Endothelial cell of umbilical vein (primary cell): Measurements from ENCODE around the gene DYNC2LI1. TPM values are rescaled to one million over a fixed set of nuclear protein-coding genes. Genes with fewer than 3 reads are reported as not detected.

ENCODE experiments used
- BruUV-seq: library from RNA; stranded (reverse); fragments of 400-500 nt; replicated peaks from 2 replicates; lab custom pipeline; 2021; lab: Mats Ljungman, UMichigan
- CTCF ChIA-PET: fragments of 300-600, 350-600 bp; sonication (Branson Sonifier 250); formaldehyde crosslinking; loops from one replicate; lab custom pipeline; 2021; ENCODE audit warnings: antibody characterized with exemption, inconsistent platforms; lab: Charles Lee
- POLR2A ChIA-PET: fragments of 300-600, 350-600 bp; sonication (Branson Sonifier 250); formaldehyde crosslinking; loops from one replicate; lab custom pipeline; 2021; ENCODE audit warnings: antibody characterized with exemption, inconsistent platforms; lab: Charles Lee
- DNase-seq: peaks from one replicate; pipeline ENCODE4 v3.0.0-alpha.2; 2011; ENCODE audit warnings: low read depth, low spot score
- FAIRE-seq: peaks from 2 replicates; lab custom pipeline; 2011; peaks lifted over from hg19 to GRCh38; lab: Jason Lieb, UNC
- H2AFZ ChIP-seq: 2 replicates; pipeline ENCODE4 v1.6.0; 2012; ENCODE audit warnings: low read depth, low read length, control low read depth, inconsistent platforms
- H3K27ac ChIP-seq: 2 replicates; pipeline ENCODE4 v1.5.1; 2011; ENCODE audit warnings: low read depth, mild to moderate bottlenecking, control low read depth, low read length, moderate library complexity; ENCODE audit not compliant: insufficient read depth
- H3K27me3 ChIP-seq, 2 experiments: 2 replicates each; pipeline versions ENCODE4 v1.6.0 to v1.6.1; 2011; ENCODE audit warnings: low read length in 2 of 2, mixed read lengths in 1 of 2; ENCODE audit not compliant: control insufficient read depth in 2 of 2, insufficient read depth in 2 of 2
- H3K36me3 ChIP-seq, 2 experiments: 2 replicates in 1 of 2; 3 replicates in 1 of 2; pipeline ENCODE4 v1.5.1; 2011; ENCODE audit warnings: low read length in 2 of 2, mild to moderate bottlenecking in 1 of 2, moderate library complexity in 1 of 2; ENCODE audit not compliant: control insufficient read depth in 2 of 2, insufficient read depth in 2 of 2; ENCODE audit errors: extremely low read depth in 1 of 2
- H3K4me1 ChIP-seq: 3 replicates; pipeline ENCODE4 v1.5.1; 2011; ENCODE audit warnings: mild to moderate bottlenecking, low read length; ENCODE audit not compliant: control insufficient read depth, insufficient read depth; ENCODE audit errors: extremely low read depth
- H3K4me2 ChIP-seq: 2 replicates; pipeline ENCODE4 v1.6.1; 2011; ENCODE audit warnings: low read length, control low read depth, mixed read lengths; ENCODE audit not compliant: insufficient read depth
- H3K4me3 ChIP-seq, 3 experiments: fragments of 200-600 bp in 1 of 3; sonication (generic), shearing (Covaris generic) in 1 of 3; replicated peaks in 1 of 3; 2 replicates each; pipeline ENCODE4 v1.5.1; 2011 to 2016; ENCODE audit warnings: control low read depth in 3 of 3, low read length in 3 of 3, mild to moderate bottlenecking in 2 of 3, inconsistent platforms in 1 of 3, low read depth in 1 of 3, moderate library complexity in 1 of 3; ENCODE audit not compliant: insufficient read depth in 1 of 3
- H3K79me2 ChIP-seq: 2 replicates; pipeline ENCODE4 v1.6.0; 2012; ENCODE audit warnings: low read length, inconsistent platforms; ENCODE audit not compliant: control insufficient read depth, insufficient read depth
- H3K9ac ChIP-seq: replicated peaks from 2 replicates; pipeline ENCODE3; 2011; ENCODE audit warnings: low read length, control low read depth; ENCODE audit not compliant: insufficient read depth; ENCODE audit errors: extremely low read depth
- H3K9me1 ChIP-seq: replicated peaks from 3 replicates; pipeline ENCODE4 v1.6.0; 2011; ENCODE audit warnings: mild to moderate bottlenecking, low read length; ENCODE audit not compliant: control insufficient read depth, insufficient read depth; ENCODE audit errors: extremely low read depth
- H3K9me3 ChIP-seq: replicated peaks from 2 replicates; pipeline ENCODE4 v1.5.1; 2012; ENCODE audit warnings: low read length, inconsistent platforms; ENCODE audit not compliant: control insufficient read depth, insufficient read depth
- H4K20me1 ChIP-seq: replicated peaks from 2 replicates; pipeline ENCODE3; 2011; ENCODE audit warnings: mild to moderate bottlenecking, low read length; ENCODE audit not compliant: control insufficient read depth, insufficient read depth; ENCODE audit errors: extremely low read depth
- EZH2 ChIP-seq: IDR thresholded peaks from 2 replicates; pipeline ENCODE4 v1.6.1; 2012; ENCODE audit warnings: borderline replicate concordance, low read depth, mild to moderate bottlenecking, moderate library complexity, low read length, inconsistent platforms; ENCODE audit not compliant: severe bottlenecking
- FOS ChIP-seq: IDR thresholded peaks from 2 replicates; pipeline ENCODE4 v1.6.1; 2011; ENCODE audit warnings: mild to moderate bottlenecking, low read length, moderate library complexity, borderline replicate concordance; ENCODE audit not compliant: insufficient read depth
- GATA2 ChIP-seq: IDR thresholded peaks from 2 replicates; pipeline ENCODE4 v1.7.0; 2011; ENCODE audit warnings: low read depth, mild to moderate bottlenecking, moderate library complexity, mixed read lengths, low read length; ENCODE audit not compliant: insufficient read length, insufficient read depth
- JUN ChIP-seq: IDR thresholded peaks from 2 replicates; pipeline ENCODE4 v1.6.1; 2011; ENCODE audit warnings: borderline replicate concordance, low read depth; ENCODE audit not compliant: insufficient read length, insufficient read depth
- MYC ChIP-seq: IDR thresholded peaks from one replicate; pipeline ENCODE4 v1.6.1; 2011; ENCODE audit warnings: mild to moderate bottlenecking, low read depth, low read length
- POLR2A ChIP-seq: IDR thresholded peaks from 2 replicates; pipeline ENCODE4 v1.6.1; 2012; ENCODE audit warnings: low read depth, mild to moderate bottlenecking, control low read depth, low read length
- POLR2AphosphoS5 ChIP-seq: IDR thresholded peaks from 2 replicates; pipeline ENCODE4 v1.6.1; 2012; ENCODE audit warnings: low read depth, mild to moderate bottlenecking, control low read depth, low read length, moderate library complexity; ENCODE audit not compliant: insufficient read depth
- dilution Hi-C: fragments of 300-500 bp; cut with MboI; formaldehyde crosslinking; loops from one replicate; pipeline ENCODE4 v1.15.0; 2019; ENCODE audit warnings: low sequenced_read_pairs; ENCODE audit not compliant: extremely low pct_ligation_motif_present
- intact Hi-C: fragments of 100-400 bp; cut with micrococcal nuclease; formaldehyde crosslinking; loops from one replicate; pipeline ENCODE4 v1.10.0; 2022
- polyA plus RNA-seq, 4 experiments: library from polyadenylated mRNA; depleted of rRNA in 3 of 4; stranded (reverse) in 3 of 4; unstranded in 1 of 4; fragments of >200 nt; gene quantifications; 2 replicates each; pipeline versions ENCODE4 v1.2.1 to v1.2.3, GENCODE V29; 2011 to 2012; ENCODE audit warnings: missing spikeins in 1 of 4
- total RNA-seq: library from RNA; stranded (reverse); gene quantifications from 2 replicates; pipeline ENCODE4 v1.2.3, GENCODE V29; 2021
- TF ChIP-seq, protein P1 (sequence below), 2 donors: IDR thresholded peaks; 1 replicate in 1 of 2; 2 replicates in 1 of 2; pipeline ENCODE4 v1.5.1; 2011; ENCODE audit warnings: low read length in 2 of 2, mild to moderate bottlenecking in 2 of 2, moderate library complexity in 2 of 2, control low read depth in 1 of 2, inconsistent platforms in 1 of 2, low read depth in 1 of 2; ENCODE audit not compliant: insufficient read depth in 1 of 2; ENCODE audit errors: extremely low read depth in 1 of 2
- TF ChIP-seq, protein P2 (sequence below): IDR thresholded peaks from 2 replicates; pipeline ENCODE4 v1.6.1; 2011; ENCODE audit not compliant: insufficient read depth, insufficient read length

The DYNC2LI1 gene
- total and polyA plus RNA-seq, 2 donors (not counting 3 experiments of a cell fraction or from before 2014, with no cell fraction given), result 4.2 to 8.7 TPM

DNA sequence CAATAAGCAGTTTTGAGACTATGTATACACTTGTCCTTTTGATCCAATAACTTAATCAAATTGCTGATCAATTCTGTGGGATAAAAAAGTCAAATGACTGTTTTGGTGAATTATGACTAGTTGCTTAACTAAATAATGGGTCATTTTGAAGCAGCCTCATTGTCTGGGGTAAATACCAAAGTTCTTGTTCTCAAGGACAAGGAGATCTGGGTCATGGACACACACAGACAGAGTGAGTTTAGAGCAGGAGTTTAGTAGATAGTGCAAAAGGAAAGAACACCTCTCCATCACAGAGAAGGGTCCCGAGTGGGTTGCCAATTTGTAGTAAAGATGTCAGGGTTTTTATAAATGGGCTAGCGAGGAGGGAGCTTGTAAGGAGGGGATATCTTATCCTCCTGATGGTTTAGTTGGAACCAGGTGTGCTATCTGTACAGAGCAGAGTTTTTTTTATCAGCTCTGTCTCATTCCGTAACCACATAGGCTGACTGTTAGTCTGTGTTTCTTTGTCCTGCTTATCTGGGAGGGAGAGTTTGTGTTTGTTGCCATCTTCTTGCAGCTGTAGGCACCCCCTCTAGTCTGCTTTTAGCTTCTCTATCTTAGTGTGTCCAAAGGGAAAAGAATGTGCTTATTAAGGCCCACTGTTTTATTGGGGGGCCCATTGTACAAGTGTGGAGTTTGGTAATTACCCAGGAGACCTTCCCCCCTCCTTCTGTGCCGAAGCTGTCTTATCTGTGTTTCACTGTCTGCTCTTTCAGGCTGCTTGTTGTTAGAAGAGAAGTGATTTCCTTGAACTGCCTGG is 48.9 kb upstream of the DYNC2LI1 start:
- Histone ChIP-seq H3K4me3 (no peak overlapping the region), H4K20me1 (no peaks in the 10 kb centered on the region), H3K9me1 (no peaks in the 10 kb centered on the region), H3K9me3 (no peaks in the 10 kb centered on the region), H3K36me3 (no peaks in the 10 kb centered on the region), H3K9ac (no peak overlapping the region), H3K79me2 (no peaks in the 10 kb centered on the region), H2AFZ (peak overlapping the region; percentile 54), H3K27me3 (no peaks in the 10 kb centered on the region), H3K27ac (no peak overlapping the region), H3K4me1 (peaks cover 9% of the 10 kb centered on the region), H3K4me2 (no peak overlapping the region)
- DNase-seq (no peak), FAIRE-seq (no peak)
- dilution Hi-C loops, result no loop called here
- intact Hi-C loops, result no loop called here
- POLR2A ChIA-PET, result no interaction called here
- no peak for TF ChIP-seq FOS
- no peak for TF ChIP-seq MYC
- TF ChIP-seq GATA2, result no peak
- no peak for TF ChIP-seq POLR2A
- no peak for TF ChIP-seq POLR2AphosphoS5
- TF ChIP-seq, protein P1, sequence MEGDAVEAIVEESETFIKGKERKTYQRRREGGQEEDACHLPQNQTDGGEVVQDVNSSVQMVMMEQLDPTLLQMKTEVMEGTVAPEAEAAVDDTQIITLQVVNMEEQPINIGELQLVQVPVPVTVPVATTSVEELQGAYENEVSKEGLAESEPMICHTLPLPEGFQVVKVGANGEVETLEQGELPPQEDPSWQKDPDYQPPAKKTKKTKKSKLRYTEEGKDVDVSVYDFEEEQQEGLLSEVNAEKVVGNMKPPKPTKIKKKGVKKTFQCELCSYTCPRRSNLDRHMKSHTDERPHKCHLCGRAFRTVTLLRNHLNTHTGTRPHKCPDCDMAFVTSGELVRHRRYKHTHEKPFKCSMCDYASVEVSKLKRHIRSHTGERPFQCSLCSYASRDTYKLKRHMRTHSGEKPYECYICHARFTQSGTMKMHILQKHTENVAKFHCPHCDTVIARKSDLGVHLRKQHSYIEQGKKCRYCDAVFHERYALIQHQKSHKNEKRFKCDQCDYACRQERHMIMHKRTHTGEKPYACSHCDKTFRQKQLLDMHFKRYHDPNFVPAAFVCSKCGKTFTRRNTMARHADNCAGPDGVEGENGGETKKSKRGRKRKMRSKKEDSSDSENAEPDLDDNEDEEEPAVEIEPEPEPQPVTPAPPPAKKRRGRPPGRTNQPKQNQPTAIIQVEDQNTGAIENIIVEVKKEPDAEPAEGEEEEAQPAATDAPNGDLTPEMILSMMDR (IDR thresholded peaks at IDR 0.05; ENCODE audit: extremely low read depth in 1 of 2, insufficient read depth in 1 of 2, low read depth in 1 of 2, low read length in 2 of 2), result no peak
- TF ChIP-seq JUN, result no peak
- TF ChIP-seq EZH2, result no peak
- TF ChIP-seq, protein P2, sequence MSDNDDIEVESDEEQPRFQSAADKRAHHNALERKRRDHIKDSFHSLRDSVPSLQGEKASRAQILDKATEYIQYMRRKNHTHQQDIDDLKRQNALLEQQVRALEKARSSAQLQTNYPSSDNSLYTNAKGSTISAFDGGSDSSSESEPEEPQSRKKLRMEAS, result no peak
- CTCF ChIA-PET, result interaction anchor here (0.7 to 1.3 kb wide), 3 partner anchors 24 to 57 kb away, joined by 3 to 6 read pairs (median 3); no protein-coding TSS in a partner anchor
- BruUV-seq, result no TSS peak
